Prostate gland (tissue), 2 donors: Measurements from ENCODE around the gene ONECUT1.
A peak's percentile ranks its signal among the peaks of the same experiment; 100 is the strongest.

ENCODE experiments used
- POLR2AphosphoS5 ChIP-seq: sonication (generic); formaldehyde crosslinking; IDR thresholded peaks from one replicate; pipeline ENCODE4 v1.6.1; 2017; ENCODE audit warnings: antibody characterized with exemption
- TF ChIP-seq, protein P1 (sequence below), 4 experiments: fragments of 200-600 bp in 2 of 4; fragments of 450-650 bp in 2 of 4; sonication (generic) in 2 of 4; IDR thresholded peaks; 1 replicate in 3 of 4; 2 replicates in 1 of 4; pipeline ENCODE4 v1.5.1; 2016 to 2019; ENCODE audit warnings: antibody characterized with exemption in 4 of 4, mild to moderate bottlenecking in 2 of 4, moderate library complexity in 2 of 4

GRCh38 chr15:52728899-52729298 lies 61.2 kb downstream of the ONECUT1 start:
- TF ChIP-seq, protein P1, sequence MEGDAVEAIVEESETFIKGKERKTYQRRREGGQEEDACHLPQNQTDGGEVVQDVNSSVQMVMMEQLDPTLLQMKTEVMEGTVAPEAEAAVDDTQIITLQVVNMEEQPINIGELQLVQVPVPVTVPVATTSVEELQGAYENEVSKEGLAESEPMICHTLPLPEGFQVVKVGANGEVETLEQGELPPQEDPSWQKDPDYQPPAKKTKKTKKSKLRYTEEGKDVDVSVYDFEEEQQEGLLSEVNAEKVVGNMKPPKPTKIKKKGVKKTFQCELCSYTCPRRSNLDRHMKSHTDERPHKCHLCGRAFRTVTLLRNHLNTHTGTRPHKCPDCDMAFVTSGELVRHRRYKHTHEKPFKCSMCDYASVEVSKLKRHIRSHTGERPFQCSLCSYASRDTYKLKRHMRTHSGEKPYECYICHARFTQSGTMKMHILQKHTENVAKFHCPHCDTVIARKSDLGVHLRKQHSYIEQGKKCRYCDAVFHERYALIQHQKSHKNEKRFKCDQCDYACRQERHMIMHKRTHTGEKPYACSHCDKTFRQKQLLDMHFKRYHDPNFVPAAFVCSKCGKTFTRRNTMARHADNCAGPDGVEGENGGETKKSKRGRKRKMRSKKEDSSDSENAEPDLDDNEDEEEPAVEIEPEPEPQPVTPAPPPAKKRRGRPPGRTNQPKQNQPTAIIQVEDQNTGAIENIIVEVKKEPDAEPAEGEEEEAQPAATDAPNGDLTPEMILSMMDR (IDR thresholded peaks at IDR 0.05) = no peak
- TF ChIP-seq POLR2AphosphoS5 = peak; percentile 26
